Islet of Langerhans (tissue), 1 donor: ENCODE measurements around the gene LMCD1.

Experiments
- FAIRE-seq: peaks from one replicate; lab custom pipeline; 2011; peaks lifted over from hg19 to GRCh38; lab: Jason Lieb, UNC

LMCD1 gene

GRCh38 chr3:8622873-8623691 is 121.5 kb downstream of the LMCD1 start:
- FAIRE-seq, result no peak

- no peak for FAIRE-seq
Observed at GRCh38 chr3:8623741-8624140, 122.1 kb downstream of the LMCD1 start.
